HEK293T (cell line): Measurements from ENCODE around the gene AOPEP.

Experiments used
- ARNT ChIP-seq: fragments of 450-650 bp; IDR thresholded peaks from 2 replicates; pipeline ENCODE4 v1.6.1; 2017; ENCODE audit warnings: mild to moderate bottlenecking
- CTBP1 ChIP-seq: fragments of 450-650 bp; IDR thresholded peaks from 2 replicates; pipeline ENCODE4 v1.6.1; 2016; ENCODE audit warnings: borderline replicate concordance
- L3MBTL2 ChIP-seq: fragments of 450-650 bp; conservative IDR thresholded peaks from 2 replicates; pipeline ENCODE4 v1.6.1; 2016; ENCODE audit warnings: mild to moderate bottlenecking
- SUZ12 ChIP-seq: fragments of 450-650 bp; IDR thresholded peaks from 2 replicates; pipeline ENCODE4 v1.6.1; 2016; ENCODE audit warnings: mild to moderate bottlenecking

- TF ChIP-seq SUZ12 = no peak
- TF ChIP-seq L3MBTL2 = no peak
- TF ChIP-seq ARNT = no peak
- TF ChIP-seq CTBP1 = no peak
Measured at GRCh38 chr9:94937214-94937903, 210.9 kb downstream of the AOPEP start.
